ENCODE measurements around the gene HTT.
"Not testable (repeated sequence)": the region's sequence is repeated elsewhere in the genome, so short reads cannot be mapped to it uniquely, and the experiment has no call there.

HTT gene

DNA sequence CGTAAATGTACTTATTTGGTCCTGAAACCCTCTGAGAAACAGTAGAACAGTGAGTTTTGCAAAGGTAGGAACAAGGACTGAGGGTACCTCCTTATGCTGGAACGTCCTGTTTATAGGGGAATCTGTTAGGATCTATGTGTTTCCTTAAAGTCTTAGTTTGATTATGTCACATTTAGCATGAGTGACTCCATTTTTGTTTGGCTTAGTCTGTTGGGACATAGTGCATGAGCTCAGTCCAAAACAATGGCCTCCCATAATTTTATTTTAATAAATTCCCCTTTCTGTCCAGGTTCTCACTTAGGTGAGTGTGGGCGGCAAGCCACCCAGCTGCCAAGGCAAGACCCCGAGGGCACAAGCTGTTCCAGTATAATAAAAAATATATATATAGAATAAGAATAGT is 27.9 kb upstream of the HTT start:
- DNase-seq = no peak

DNA sequence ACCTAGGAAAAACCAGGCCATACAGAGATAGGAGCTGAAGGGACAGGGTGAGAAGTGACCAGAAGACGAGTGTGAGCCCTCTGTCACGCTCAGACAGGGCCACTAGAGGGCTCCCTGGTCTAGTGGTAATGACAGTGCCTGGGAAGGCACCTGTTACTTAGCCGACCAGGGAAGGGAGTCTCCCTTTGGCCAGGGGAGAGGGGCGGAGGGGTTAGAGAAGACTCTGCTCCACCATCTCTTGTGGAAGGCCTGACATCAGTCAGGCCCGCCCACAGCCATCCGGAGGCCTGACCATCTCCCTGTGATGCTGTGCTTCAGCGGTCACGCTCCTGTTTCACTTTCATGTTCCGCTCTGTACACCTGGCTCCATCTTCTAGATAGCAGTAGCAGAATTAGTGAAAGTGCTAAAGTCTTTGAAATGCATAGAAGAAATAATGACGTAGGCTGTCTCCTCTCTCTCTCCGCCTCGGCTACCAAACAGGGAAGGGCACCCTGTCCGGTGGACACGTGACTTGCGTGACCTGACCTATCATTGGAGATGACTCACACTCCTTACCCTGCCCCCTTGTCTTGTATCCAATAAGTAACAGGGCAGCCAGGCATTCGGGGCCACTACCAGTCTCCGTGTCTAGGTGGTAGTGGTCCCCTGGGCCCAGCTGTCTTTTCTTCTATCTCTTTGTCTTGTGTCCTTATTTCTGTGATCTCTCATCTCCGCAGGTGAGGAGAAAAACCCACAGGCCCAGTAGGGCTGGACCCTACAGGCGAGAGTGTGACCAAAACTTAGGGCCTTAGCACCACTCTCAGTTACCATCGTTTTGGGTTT is 26.8 kb upstream of the HTT start:
- peak; percentile 51 for DNase-seq

DNA sequence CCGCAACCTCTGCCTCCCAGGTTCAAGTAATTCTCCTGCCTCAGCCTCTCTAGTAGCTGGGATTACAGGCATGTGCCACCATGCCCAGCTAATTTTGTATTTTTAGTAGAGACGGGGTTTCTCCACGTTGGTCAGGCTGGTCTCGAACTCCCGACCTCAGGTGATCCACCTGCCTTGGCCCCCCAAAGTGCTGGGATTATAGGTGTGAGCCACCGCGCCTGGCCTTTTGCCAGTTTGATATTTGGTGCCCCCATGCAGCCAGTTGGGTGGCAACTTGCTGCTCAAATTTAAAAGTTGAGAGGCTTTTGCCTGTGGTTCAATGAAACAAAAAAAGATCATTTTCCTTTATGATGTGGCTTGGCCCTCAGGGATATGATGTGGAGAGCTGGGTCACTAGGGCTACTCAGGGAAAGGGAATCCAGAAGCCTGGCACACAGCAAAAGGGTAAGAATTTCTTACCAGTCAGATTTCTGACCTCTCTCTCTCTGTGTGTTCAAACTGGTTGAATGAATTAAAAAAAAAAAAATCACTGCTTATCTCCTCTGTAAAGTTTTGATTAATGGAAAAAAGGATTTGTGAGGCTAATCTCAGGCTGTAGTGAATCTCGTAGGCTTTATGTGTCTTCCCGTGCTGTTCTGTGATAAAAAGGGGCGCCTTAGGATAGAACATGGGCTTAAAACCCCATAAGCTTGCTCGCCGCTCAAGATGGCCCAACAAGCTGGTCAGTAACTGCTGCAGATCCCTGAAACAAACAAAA is 23.2 kb upstream of the HTT start:
- not testable (repeated sequence) for DNase-seq

DNA sequence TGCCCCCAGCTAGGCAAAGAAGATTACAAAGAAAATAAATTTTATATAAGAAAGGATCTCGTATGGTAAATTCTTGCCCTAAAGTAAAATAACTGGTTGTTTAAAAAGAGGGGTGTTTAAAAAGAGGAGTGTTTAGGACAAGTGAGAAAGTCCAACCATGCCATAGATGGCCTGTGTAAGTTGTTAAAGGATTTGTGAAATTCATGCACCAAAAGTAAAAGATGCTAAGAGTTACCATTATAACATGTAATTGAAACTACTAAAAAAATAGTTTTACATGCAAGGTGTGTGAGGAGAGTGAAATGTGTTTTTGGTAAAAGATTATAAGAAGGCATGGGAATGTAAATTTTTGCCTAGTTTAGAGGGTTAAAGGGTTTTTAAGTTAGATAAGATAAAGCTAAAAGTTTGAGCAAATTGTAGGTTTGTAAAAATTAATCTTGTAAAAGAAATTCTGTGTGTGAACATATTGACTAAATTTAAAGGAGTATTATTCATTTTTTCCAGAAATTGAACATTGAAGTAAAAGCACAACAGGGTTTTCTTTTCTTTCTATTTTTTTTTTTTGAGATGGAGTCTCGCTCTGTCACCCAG is 20.2 kb upstream of the HTT start:
- DNase-seq = no peak

DNA sequence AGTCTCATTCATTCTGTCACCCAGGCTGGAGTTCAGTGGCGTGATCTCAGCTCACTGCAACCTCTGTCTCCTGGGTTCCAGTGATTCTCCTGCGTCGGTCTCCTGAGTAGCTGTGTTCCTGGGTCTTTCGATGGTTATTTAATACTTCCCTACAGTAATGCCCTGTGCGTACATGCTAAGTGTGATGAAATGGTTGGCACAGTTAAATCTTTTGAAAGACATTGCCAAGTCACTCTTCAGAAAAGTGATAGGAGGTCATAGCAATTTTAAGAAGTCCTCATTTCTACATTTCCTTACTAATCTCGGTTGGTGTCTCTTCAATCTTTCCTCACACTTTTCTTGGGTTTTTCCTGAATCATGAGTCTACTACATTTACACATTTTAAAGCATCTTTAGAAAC is 14.5 kb upstream of the HTT start:
- no peak for DNase-seq

DNA sequence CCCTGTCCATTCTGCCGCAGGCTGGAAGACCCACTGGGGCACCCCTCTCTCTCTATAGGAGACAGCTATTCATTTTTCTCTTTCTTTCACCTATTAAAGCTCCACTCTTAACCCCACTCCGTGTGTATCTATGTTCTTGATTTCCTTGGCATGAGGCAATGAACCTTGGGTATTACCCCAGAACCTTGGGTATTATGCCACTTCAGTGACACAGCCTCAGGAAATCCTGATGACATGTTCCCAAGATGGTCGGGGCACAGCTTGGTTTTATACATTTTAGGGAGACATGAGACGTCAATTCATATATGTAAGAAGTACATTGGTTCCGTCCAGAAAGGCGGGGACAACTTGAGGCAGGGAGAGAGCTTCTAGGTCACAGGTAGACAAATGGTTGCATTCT is 13.5 kb upstream of the HTT start:
- no peak for DNase-seq

DNA sequence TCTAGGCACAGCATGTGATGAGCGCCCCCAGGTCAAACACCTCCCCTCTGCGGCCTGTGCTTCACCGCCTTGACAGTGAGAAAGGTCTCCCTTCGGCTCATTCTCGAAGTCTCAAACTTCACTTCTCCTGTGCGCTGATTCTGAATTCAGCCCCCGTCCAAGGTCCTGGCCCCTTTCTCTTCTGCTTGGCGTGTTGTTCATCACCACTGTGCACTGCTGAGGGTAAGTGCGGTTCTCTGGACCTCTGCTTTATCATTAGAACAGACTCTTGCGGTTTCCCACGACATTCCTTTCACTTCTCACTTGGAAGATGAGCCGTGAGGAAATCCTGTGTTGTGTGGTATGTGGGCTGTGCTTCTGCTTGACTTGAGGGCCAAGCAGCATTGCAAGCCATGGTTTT is 12.0 kb upstream of the HTT start:
- DNase-seq = no peak

DNA sequence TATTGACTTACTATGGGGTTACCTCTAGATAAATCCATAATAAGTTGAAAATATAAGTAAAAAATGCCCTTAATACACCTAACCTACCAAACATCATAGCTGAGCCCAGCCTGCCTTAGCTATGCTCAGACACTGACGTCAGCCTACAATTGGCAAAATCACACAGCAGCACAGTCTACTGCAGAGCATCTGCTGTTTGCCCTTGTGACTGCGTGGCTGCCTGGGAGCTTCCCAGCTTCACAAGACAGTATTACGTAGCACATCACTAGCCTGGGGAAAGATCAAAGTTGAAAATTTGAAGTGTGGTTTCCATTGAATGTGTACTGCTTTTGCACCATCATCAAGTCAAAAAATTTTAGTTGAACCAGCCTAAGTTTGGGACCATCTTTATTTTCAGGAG is 8.9 kb upstream of the HTT start:
- DNase-seq = no peak

DNA sequence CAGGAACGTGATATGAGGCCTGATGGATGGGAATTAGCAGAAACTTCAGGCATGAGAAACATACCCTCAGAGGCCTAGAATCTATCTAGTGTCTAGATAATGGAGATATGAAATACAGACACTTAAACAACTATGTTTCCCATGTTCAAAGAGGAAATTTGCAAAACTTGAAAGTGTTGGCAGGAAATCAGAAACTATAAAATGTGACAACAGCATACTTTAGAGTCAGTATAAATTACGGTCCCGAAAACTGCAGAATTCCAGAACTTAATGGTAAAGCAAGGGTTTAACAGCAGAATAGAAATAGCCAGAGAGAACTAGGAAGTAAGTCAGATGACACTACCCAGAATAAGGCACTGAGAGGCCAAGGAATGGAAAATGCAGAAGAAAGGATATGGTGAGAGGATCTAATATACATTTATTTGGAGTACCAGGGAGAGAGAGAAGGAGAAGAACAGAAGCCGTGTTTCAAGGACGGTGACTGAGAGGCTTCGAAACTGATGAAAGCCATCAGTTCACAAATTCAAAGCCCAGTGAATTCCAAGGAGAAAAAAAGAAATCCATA is 7.6 kb upstream of the HTT start:
- no peak for DNase-seq

DNA sequence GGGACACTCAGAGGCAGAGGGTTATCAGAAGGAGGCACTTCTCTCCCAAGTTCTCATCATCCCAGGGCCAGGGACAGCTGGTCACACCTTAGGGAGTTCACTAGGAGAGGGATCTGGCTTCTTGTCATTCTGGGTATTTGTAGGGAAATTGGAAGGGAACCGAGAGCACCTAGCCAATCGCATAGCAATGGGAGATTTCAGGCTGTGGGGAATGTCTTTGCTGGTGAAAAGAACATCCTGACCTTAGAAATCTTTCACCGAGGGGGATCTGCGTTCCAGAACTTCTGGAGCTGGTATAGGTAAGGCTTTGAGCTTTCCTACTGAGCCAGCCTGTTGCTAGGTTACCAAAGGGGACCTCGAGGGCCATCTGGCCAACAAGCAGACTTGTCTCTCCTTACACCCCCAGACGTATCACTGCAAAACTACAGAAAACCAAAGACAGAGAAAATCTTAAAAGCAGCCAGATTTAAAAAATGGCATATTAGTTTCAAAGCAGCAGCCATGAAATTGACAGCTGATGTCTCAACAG is 6.9 kb upstream of the HTT start:
- no peak for DNase-seq

DNA sequence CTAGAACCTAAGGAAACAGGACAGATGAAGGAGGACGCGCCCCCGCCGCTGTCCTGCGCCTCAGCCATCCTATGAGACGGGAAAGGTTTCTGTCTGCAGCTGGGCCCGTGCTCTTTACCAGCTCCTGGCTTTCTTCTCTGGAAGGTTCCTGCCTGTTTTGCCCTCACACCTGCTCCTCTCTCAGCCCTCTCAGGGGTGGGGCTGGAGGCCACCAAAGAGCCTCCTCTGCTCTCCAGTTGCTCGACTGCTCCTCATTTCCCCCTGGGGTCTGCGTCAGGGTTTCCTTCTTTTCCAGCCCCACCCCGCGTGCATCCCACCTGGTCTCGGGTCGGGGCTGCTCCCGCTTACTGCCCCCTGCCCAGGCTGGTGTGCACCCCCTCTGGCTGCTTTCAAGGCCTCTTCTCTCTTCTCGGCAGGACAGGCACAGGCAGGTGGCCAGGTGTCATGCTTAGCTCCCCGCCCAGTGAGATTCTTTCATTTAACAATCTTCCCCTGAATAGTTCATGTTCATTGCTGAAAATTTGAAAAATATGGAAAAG is 4.8 kb upstream of the HTT start:
- no peak for DNase-seq

DNA sequence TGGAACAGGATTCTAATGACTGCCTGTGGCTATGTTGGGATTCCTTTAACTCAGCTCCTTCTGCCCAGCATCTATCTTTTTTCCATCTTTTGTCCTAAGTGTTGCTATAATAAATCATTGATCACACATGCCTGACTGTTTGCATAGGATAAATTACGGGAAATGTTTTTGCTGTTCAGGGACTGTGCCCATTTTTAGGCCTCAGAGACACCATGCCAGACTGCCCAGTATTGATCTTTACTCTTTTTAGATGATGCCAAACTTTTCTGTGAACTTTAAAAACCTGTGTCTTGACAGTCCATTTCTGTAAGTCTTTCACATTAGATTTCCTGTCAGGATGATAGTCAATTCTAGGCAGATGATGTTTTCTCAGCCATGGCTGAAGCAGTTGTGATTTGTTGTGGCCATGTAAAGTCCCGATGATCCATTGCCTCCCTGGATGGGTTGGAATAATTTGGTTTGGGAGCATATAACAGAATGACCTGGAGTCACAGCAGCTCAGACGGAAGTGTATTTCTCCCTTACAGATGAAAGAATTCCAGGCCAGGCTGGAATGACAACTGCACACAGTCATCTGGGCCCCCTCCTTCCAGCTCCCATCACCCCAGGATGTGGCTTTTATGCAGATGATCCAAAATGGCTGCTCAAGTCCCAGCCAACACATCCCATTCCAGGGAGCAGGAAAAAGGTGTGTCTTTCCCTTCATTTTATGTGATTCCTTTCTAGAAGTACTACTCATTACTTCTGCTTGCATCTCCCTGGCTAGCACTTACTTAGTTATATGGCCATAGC is 3.6 kb upstream of the HTT start:
- DNase-seq = no peak

DNA sequence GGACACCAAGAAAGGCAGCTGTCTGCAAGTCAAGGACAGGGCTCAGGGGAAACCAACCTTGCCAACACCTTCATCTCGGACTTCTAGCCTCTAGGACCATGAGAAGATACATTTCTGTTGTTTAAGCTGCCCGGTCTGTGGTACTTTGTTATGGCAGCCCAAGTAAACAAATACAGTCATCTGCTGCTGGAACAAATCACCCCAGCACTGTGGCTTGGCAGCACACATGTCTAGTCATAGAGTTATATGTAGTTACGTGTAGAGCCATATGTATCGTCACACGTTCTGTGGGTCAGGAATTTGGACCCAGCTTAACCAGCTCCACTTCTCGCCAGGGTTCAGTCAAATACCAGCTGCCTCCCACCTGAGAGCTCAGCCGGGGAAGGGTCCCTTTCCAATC is 2.7 kb upstream of the HTT start:
- no peak for DNase-seq

DNA sequence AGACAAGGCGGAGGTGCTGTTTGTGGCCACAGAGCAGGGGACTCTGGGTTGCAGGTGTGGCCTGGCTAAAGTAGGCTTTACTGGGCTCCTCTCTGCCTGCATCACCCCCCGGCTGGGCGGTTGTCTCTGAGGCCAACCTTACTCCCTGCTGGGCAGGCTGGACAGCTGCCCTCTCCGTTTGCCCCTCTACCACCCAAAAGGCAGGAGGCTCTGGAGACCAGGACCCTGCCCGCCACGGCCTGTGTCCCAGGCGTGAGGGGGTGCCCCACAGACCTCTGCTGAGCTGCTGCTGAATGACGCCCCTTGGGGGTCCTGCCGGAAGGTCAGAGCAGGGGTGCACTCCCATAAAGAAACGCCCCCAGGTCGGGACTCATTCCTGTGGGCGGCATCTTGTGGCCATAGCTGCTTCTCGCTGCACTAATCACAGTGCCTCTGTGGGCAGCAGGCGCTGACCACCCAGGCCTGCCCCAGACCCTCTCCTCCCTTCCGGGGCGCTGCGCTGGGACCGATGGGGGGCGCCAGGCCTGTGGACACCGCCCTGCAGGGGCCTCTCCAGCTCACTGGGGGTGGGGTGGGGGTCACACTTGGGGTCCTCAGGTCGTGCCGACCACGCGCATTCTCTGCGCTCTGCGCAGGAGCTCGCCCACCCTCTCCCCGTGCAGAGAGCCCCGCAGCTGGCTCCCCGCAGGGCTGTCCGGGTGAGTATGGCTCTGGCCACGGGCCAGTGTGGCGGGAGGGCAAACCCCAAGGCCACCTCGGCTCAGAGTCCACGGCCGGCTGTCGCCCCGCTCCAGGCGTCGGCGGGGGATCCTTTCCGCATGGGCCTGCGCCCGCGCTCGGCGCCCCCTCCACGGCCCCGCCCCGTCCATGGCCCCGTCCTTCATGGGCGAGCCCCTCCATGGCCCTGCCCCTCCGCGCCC is 1.1 kb upstream of the HTT start:
- no peak for DNase-seq

DNA sequence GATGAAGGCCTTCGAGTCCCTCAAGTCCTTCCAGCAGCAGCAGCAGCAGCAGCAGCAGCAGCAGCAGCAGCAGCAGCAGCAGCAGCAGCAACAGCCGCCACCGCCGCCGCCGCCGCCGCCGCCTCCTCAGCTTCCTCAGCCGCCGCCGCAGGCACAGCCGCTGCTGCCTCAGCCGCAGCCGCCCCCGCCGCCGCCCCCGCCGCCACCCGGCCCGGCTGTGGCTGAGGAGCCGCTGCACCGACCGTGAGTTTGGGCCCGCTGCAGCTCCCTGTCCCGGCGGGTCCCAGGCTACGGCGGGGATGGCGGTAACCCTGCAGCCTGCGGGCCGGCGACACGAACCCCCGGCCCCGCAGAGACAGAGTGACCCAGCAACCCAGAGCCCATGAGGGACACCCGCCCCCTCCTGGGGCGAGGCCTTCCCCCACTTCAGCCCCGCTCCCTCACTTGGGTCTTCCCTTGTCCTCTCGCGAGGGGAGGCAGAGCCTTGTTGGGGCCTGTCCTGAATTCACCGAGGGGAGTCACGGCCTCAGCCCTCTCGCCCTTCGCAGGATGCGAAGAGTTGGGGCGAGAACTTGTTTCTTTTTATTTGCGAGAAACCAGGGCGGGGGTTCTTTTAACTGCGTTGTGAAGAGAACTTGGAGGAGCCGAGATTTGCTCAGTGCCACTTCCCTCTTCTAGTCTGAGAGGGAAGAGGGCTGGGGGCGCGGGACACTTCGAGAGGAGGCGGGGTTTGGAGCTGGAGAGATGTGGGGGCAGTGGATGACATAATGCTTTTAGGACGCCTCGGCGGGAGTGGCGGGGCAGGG is 568 bp downstream of the HTT start:
- DNase-seq = no peak

DNA sequence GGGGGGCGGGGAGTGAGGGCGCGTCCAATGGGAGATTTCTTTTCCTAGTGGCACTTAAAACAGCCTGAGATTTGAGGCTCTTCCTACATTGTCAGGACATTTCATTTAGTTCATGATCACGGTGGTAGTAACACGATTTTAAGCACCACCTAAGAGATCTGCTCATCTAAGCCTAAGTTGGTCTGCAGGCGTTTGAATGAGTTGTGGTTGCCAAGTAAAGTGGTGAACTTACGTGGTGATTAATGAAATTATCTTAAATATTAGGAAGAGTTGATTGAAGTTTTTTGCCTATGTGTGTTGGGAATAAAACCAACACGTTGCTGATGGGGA is 1.1 kb downstream of the HTT start:
- no peak for DNase-seq

DNA sequence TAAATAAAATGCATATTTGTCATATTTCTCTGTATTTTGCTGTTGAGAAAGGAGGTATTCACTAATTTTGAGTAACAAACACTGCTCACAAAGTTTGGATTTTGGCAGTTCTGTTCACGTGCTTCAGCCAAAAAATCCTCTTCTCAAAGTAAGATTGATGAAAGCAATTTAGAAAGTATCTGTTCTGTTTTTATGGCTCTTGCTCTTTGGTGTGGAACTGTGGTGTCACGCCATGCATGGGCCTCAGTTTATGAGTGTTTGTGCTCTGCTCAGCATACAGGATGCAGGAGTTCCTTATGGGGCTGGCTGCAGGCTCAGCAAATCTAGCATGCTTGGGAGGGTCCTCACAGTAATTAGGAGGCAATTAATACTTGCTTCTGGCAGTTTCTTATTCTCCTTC is 3.3 kb downstream of the HTT start:
- DNase-seq = no peak

DNA sequence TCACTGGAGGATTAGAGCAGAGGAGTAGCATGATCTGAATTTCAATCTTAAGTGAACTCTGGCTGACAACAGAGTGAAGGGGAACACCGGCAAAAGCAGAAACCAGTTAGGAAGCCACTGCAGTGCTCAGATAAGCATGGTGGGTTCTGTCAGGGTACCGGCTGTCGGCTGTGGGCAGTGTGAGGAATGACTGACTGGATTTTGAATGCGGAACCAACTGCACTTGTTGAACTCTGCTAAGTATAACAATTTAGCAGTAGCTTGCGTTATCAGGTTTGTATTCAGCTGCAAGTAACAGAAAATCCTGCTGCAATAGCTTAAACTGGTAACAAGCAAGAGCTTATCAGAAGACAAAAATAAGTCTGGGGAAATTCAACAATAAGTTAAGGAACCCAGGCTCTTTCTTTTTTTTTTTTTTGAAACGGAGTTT is 5.2 kb downstream of the HTT start:
- DNase-seq = no peak

DNA sequence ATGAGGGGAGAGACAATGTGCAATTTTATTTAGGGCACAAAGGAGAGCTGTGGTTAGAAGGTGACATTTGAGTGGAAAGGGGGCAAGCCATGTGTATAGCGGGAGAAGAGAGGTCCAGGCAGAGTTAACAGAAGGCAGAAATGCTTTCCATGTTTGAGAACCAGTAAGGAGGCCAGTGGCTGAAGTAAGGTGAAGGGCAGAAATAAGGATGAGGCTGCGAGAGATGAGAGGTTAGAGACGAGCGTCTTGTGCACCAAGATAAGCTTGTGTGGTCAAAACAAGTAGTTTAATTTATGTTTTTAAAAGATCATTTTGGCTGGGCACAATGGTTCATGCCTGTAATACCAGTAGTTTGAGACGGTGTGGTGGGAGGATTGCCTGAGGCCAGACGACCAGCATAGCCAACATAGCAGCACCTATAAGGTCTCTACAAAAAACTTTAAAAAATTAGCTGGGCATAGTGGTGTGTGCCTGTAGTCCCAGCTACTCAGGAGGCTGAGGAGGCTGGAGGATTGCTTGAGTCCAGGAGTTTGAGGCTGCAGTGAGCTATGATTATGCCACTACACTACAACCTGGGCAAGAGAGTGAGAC is 8.5 kb downstream of the HTT start:
- DNase-seq = no peak

DNA sequence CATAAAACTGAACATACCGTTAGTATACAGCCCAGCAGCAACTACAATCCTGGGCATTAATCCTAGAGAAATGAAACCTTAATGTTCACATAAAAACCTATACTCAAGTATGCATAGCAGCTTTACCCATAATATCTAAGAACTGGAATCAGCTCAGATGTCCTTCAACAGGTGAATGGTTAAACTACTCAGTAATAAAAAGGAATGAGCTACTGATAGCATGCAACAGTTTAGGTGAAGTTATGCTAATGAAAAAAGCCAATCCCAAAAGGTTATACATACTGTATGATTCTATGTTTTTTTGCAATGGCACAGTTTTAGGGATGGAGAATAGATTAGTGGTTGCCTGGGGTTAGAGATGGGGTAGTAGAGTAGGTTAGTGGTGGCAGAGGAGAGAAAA is 9.3 kb downstream of the HTT start:
- DNase-seq = no peak
